Measurements from ENCODE around the gene VLDLR.

GRCh38 chr9:2641033-2641432 is 19.4 kb downstream of the VLDLR start:
- TF ChIP-seq, protein P1, sequence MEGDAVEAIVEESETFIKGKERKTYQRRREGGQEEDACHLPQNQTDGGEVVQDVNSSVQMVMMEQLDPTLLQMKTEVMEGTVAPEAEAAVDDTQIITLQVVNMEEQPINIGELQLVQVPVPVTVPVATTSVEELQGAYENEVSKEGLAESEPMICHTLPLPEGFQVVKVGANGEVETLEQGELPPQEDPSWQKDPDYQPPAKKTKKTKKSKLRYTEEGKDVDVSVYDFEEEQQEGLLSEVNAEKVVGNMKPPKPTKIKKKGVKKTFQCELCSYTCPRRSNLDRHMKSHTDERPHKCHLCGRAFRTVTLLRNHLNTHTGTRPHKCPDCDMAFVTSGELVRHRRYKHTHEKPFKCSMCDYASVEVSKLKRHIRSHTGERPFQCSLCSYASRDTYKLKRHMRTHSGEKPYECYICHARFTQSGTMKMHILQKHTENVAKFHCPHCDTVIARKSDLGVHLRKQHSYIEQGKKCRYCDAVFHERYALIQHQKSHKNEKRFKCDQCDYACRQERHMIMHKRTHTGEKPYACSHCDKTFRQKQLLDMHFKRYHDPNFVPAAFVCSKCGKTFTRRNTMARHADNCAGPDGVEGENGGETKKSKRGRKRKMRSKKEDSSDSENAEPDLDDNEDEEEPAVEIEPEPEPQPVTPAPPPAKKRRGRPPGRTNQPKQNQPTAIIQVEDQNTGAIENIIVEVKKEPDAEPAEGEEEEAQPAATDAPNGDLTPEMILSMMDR (IDR thresholded peaks at IDR 0.05), result no peak
- no peak for TF ChIP-seq POLR2A (IDR thresholded peaks at IDR 0.05)
